Colonic mucosa (tissue), 4 donors: ENCODE data around the gene BAZ1A. TPM values are rescaled to one million over a fixed set of nuclear protein-coding genes. Genes with fewer than 3 reads are reported as not detected.

Experiments used
- DNase-seq: peaks from one replicate; pipeline ENCODE4 v3.0.0-alpha.2; 2020
- H3K27ac ChIP-seq: fragments of 200-600 bp; one replicate; pipeline ENCODE4 v1.8.0; 2021
- H3K27me3 ChIP-seq: fragments of 200-600 bp; one replicate; pipeline ENCODE4 v1.8.0; 2021
- H3K36me3 ChIP-seq: fragments of 200-600 bp; one replicate; pipeline ENCODE4 v1.8.0; 2021
- H3K4me1 ChIP-seq: fragments of 200-600 bp; one replicate; pipeline ENCODE4 v1.8.0; 2021; ENCODE audit warnings: mild to moderate bottlenecking
- H3K4me3 ChIP-seq: fragments of 200-600 bp; one replicate; pipeline ENCODE4 v1.8.0; 2021
- H3K9ac ChIP-seq, 2 donors: one replicate each; pipeline ENCODE4 v1.7.0; 2013; ENCODE audit warnings: control low read depth in 2 of 2, low read depth in 2 of 2, low read length in 2 of 2
- H3K9me3 ChIP-seq: fragments of 200-600 bp; one replicate; pipeline ENCODE4 v1.8.0; 2021
- intact Hi-C: fragments of 100-400 bp; cut with DNase I; formaldehyde crosslinking; loops from one replicate; pipeline ENCODE4 v1.14.1; 2022
- total RNA-seq, 2 donors: library from RNA; stranded (reverse); fragmentation: NEBNext Ultra II Directional in 1 of 2; extraction: Animal tissue kit (Norgen Biotek cat#: 25700) in 1 of 2; gene quantifications; one replicate each; pipeline ENCODE4 v1.2.1, GENCODE V29; 2021
- TF ChIP-seq, protein P1 (sequence below): fragments of 200-600 bp; IDR thresholded peaks from one replicate; pipeline ENCODE4 v1.8.0; 2022; ENCODE audit warnings: antibody characterized with exemption, mild to moderate bottlenecking
- donor health status: healthy.
- donor health status: DM: no; HTN: no; CAD: no.
- donor health status: DM: no; HTN: no; CAD: no.

BAZ1A gene
- total RNA-seq, 2 donors from 2014 or later, result 24.9 to 30.6 TPM

DNA sequence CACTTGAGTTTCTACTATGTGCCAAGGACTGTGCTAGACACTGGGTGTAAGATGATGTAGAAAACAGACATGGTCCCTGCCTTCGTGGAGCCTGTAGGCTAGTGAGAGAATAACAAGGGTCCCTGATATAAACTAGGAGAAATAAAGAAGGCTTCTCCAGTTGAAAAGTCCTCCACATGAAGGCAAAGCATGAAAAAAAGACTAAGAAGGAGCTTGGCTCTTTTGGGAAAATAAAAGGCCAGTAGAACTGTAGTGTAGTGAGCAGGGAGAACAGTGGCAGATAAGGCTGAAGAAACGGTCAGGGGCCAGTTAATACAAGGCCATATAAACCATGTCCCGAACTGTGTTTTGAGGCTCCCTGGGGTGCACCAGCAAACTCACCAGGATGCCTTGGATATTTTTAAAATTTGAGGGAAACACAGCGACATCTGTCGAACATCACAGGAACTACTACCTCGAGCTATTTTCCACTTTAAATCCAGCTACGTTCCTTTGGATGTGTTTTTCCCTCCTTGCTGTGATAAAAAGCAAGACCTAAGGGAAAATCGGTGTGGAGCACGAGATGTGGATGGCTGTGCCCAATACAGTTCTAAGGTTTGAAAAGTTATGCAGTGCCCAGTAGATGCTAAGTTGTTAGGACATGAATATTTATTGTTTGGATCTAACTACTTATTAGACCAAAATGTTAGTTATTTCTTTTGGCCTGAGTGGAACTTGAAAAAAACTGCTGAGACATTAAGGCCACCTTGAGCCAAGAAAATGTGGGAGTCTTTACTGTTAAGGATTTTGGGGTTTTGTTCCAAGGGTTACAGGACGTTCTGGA is 152.2 kb downstream of the BAZ1A start:
- no peaks in the 10 kb centered on the region for H3K27me3 ChIP-seq
- intact Hi-C loops, result loop anchor here (2.0 kb wide), 1 partner anchor 50 kb away; no protein-coding TSS in a partner anchor
- H3K4me3 ChIP-seq, result no peak overlapping the region
- no peaks in the 10 kb centered on the region for H3K36me3 ChIP-seq
- no peaks in the 10 kb centered on the region for H3K9me3 ChIP-seq
- H3K9ac ChIP-seq, result no peak overlapping the region
- TF ChIP-seq, protein P1, sequence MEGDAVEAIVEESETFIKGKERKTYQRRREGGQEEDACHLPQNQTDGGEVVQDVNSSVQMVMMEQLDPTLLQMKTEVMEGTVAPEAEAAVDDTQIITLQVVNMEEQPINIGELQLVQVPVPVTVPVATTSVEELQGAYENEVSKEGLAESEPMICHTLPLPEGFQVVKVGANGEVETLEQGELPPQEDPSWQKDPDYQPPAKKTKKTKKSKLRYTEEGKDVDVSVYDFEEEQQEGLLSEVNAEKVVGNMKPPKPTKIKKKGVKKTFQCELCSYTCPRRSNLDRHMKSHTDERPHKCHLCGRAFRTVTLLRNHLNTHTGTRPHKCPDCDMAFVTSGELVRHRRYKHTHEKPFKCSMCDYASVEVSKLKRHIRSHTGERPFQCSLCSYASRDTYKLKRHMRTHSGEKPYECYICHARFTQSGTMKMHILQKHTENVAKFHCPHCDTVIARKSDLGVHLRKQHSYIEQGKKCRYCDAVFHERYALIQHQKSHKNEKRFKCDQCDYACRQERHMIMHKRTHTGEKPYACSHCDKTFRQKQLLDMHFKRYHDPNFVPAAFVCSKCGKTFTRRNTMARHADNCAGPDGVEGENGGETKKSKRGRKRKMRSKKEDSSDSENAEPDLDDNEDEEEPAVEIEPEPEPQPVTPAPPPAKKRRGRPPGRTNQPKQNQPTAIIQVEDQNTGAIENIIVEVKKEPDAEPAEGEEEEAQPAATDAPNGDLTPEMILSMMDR, result peak; percentile 80
- peak; percentile 33 for DNase-seq
- no peaks in the 10 kb centered on the region for H3K4me1 ChIP-seq
- no peak overlapping the region for H3K27ac ChIP-seq

DNA sequence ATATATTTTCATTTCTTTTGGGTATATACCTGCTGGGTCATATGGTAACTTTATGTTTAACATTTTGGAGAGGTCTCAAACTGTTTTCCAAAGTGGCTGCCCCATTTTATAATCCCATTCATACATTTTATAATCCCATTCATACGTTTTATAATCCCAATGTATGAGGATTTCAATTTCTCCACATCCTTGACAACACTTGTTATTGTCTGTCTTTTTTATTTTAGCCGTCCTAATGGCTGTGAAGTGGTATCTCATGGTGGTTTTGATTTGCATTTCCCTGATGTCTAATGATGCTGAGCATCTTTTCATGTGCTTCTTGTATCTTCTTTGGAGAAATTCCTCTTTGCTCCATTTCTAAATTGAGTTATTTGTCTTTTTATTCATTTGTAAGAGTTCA is 154.0 kb downstream of the BAZ1A start:
- Histone ChIP-seq H3K4me3 (no peak overlapping the region), H3K36me3 (no peaks in the 10 kb centered on the region), H3K27me3 (no peaks in the 10 kb centered on the region), H3K9me3 (no peaks in the 10 kb centered on the region), H3K9ac (no peak overlapping the region), H3K27ac (no peak overlapping the region), H3K4me1 (no peaks in the 10 kb centered on the region)
- TF ChIP-seq, protein P1, result no peak
- no peak for DNase-seq
- intact Hi-C loops, result no loop called here

DNA sequence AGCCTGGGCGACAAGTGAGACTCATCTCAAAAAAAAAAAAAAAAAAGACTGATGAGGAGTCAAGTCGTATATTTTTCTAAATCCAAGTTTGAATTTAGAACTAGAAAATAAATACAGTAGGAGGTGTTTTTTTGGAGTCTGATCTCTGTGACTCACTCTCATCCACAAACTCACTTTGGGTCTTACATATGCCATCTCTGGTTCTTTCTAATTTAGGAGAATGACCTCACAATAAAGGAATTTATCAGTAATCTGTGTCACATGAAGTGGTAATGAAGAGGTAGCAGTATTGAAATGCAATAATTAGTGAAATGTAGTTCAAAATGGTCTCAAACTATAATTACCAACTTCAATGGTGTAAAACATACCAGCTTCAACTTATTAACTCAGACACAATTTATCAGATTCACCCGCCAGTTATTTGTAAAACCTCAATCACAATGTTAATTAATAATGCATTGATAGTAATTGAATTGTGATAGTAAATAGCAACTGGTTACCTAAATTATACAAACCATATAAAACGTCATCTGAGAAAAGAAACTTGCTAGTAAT is 156.3 kb downstream of the BAZ1A start:
- intact Hi-C loops, result no loop called here

DNA sequence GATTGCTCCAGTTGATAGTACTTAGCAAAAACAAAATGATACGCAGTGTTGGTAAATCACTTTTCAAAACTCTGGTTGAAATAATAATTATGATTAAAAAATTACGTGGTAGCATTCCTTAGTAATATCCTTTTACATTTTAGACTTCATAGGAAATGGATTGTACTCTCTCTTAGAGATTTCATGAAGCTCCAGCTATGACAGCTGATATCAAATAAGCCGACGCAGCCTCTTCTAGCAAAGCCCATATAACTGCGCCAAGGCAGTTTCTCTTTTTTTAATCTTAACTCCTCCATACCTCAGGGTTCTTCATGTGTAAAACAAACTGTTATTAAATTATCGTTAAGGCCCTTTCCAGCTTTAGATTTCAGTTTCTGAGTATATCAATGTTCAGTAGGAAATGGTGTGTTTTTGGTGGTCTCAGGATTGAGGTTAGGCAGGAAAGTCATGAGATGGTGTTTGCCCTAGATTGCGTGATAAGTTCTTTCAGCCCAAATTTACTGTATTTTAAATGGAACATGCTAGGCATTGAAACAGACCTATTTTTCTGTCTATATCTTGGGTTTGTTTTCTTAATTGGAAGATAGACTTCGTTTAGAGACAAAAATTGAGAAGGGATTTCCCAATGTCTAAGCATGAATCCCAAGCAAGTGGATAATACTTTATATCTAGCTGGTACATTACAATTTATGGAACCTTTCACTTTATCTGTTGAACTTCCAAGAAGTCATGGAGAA is 159.9 kb downstream of the BAZ1A start:
- Histone ChIP-seq H3K27ac (peak overlapping the region; percentile 81), H3K4me3 (peak overlapping the region; percentile 85), H3K27me3 (no peaks in the 10 kb centered on the region), H3K9ac (peak overlapping the region; percentile 83 to 86), H3K4me1 (no peaks in the 10 kb centered on the region), H3K9me3 (no peaks in the 10 kb centered on the region), H3K36me3 (no peaks in the 10 kb centered on the region)
- TF ChIP-seq, protein P1, result no peak
- DNase-seq, result no peak
- intact Hi-C loops, result no loop called here

More for the DNA sequence above, 156.3 kb downstream of the BAZ1A start:
- no peak overlapping the region for H3K4me3 ChIP-seq
- DNase-seq, result no peak
- no peaks in the 10 kb centered on the region for H3K9me3 ChIP-seq
- H3K27ac ChIP-seq, result no peak overlapping the region
- H3K4me1 ChIP-seq, result no peaks in the 10 kb centered on the region
- H3K27me3 ChIP-seq, result no peaks in the 10 kb centered on the region
- TF ChIP-seq, protein P1, result no peak
- H3K9ac ChIP-seq, result no peak overlapping the region
- H3K36me3 ChIP-seq, result no peaks in the 10 kb centered on the region

DNA sequence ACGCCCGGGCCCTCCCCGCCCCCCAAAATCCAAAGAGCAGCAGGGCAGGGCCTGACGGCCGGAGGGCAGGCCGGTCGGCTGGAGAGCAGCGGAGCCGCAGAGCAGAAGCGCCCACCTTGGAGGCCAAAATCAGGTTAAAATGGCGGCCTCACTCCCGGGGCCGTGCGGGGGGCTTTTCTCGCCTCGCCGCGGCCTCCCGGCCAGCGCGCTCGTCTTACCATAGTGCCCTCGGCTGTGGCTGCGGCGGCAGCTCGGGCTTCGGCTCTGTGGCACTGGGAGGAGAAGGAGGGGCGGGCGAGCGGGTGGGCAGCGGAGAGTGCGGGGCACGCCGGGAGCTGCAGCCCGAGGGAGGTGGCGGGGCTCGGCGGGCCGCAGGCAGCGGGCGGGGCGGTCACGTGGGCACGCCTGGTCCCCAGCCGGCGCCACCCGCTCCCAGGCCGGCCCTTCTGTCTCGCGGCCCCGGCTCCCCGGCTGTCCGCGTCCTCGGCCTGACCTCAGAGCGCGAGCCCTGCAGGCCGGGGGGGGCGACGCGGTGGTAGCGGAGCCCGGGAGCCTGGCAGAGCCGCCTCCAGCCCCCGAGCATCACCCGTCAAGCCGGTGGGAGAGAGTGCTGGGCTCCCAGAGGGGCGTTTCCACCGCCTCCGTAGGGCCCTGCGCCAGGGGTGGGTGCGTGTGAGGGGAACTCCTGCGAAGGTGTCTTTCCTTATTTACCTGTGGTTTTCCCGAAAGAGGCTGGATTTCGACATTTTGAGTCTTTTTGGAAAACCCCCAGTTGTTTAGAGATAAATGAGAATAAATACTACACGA is 160.6 kb downstream of the BAZ1A start, which contains the start of gene CFL2:
CFL2 (minus strand) TSS at position 274 of the 807 bp plus-strand sequence; CDS start at position 221, 53 bp downstream.
- intact Hi-C loops, result no loop called here
- peak; percentile 79 for DNase-seq
- Histone ChIP-seq H3K4me3 (peak within 1 kb of the TSS; percentile 85), H3K9ac (peak within 1 kb of the TSS; percentile 86 to 92), H3K27ac (peak within 1 kb of the TSS; percentile 81), H3K27me3 (no peaks in the 10 kb centered on the region), H3K36me3 (no peaks in the 10 kb centered on the region), H3K9me3 (no peaks in the 10 kb centered on the region), H3K4me1 (no peaks in the 10 kb centered on the region)
- TF ChIP-seq, protein P1, result no peak
